ENCODE data around the gene CCHCR1. TPM values are rescaled to one million over a fixed set of nuclear protein-coding genes. Genes with fewer than 3 reads are reported as not detected.

The CCHCR1 gene
- total RNA-seq, 3 donors from 2014 or later = 25.7 to 53.3 (median 43.4) TPM

- no peaks in the 10 kb centered on the region for H3K9me3 ChIP-seq
- peaks cover 11% of the 10 kb centered on the region for H3K4me1 ChIP-seq (ENCODE audit: low read depth)
- no peak for TF ChIP-seq CTCF (IDR thresholded peaks at IDR 0.05)
- H3K4me3 ChIP-seq = no peak overlapping the region
- no peaks in the 10 kb centered on the region for H3K36me3 ChIP-seq (ENCODE audit: low read depth)
- intact Hi-C loops (cut with DNase I, micrococcal nuclease) = no loop called here
- DNase-seq = peak in 2 of 3 donors; percentile 69 to 73
- ATAC-seq = peak; percentile 63
Observed at GRCh38 chr6:31180500-31180899, 22.9 kb upstream of the CCHCR1 start.

GRCh38 chr6:31179896-31180295, 22.3 kb upstream of the CCHCR1 start:
- TF ChIP-seq CTCF (IDR thresholded peaks at IDR 0.05) = no peak
- Histone ChIP-seq H3K9me3 (no peaks in the 10 kb centered on the region), H3K4me1 (ENCODE audit: low read depth) (peaks cover 11% of the 10 kb centered on the region), H3K36me3 (ENCODE audit: low read depth) (no peaks in the 10 kb centered on the region), H3K4me3 (no peak overlapping the region)
- intact Hi-C loops (cut with DNase I, micrococcal nuclease) = no loop called here
- no peak for ATAC-seq
- no peak for DNase-seq

GRCh38 chr6:31179042-31179386, 21.4 kb upstream of the CCHCR1 start:
- intact Hi-C loops (cut with DNase I, micrococcal nuclease) = no loop called here
- no peak for TF ChIP-seq CTCF (IDR thresholded peaks at IDR 0.05)
- Histone ChIP-seq H3K4me3 (no peak overlapping the region), H3K36me3 (ENCODE audit: low read depth) (no peaks in the 10 kb centered on the region), H3K4me1 (ENCODE audit: low read depth) (peaks cover 11% of the 10 kb centered on the region), H3K9me3 (no peaks in the 10 kb centered on the region)
- peak; percentile 68 for ATAC-seq
- peak in 1 of 3 donors; percentile 52 for DNase-seq

- ATAC-seq (peak; percentile 88), DNase-seq (peak in 1 of 3 donors; percentile 40)
- Histone ChIP-seq H3K9me3 (no peaks in the 10 kb centered on the region), H3K4me1 (ENCODE audit: low read depth) (peaks cover 11% of the 10 kb centered on the region), H3K36me3 (ENCODE audit: low read depth) (no peaks in the 10 kb centered on the region), H3K4me3 (no peak overlapping the region)
- no peak for TF ChIP-seq CTCF (IDR thresholded peaks at IDR 0.05)
- intact Hi-C loops (cut with DNase I, micrococcal nuclease) = no loop called here
Observed at GRCh38 chr6:31178143-31179041, 20.8 kb upstream of the CCHCR1 start.

- Histone ChIP-seq H3K9me3 (no peaks in the 10 kb centered on the region), H3K36me3 (ENCODE audit: low read depth) (no peaks in the 10 kb centered on the region), H3K4me1 (ENCODE audit: low read depth) (peaks cover 11% of the 10 kb centered on the region), H3K4me3 (no peak overlapping the region)
- no peak for DNase-seq
- no peak for TF ChIP-seq CTCF (IDR thresholded peaks at IDR 0.05)
- ATAC-seq = no peak
- intact Hi-C loops (cut with DNase I, micrococcal nuclease) = no loop called here
Observed at GRCh38 chr6:31175971-31176370, 18.4 kb upstream of the CCHCR1 start.

Measured in mucosa of descending colon (tissue), 3 donors.